ENCODE measurements around the gene GPR107.

Gene GPR107

GRCh38 chr9:130158001-130158400, 104.3 kb downstream of the GPR107 start:
- TF ChIP-seq CTCF (conservative IDR thresholded peaks at IDR 0.05; ENCODE audit: low read depth, low read length) = no peak
- no peak for DNase-seq (ENCODE audit: low read depth)

GRCh38 chr9:130159057-130159456, 105.4 kb downstream of the GPR107 start:
- no peak for DNase-seq (ENCODE audit: low read depth)
- no peak overlapping the region for H3K4me3 ChIP-seq (ENCODE audit: low read length)
- no peak for TF ChIP-seq CTCF (conservative IDR thresholded peaks at IDR 0.05; ENCODE audit: low read depth, low read length)

More at GRCh38 chr9:130158001-130158400, 104.3 kb downstream of the GPR107 start:
- H3K4me3 ChIP-seq (ENCODE audit: low read length) = no peak overlapping the region

- no peak for TF ChIP-seq CTCF (conservative IDR thresholded peaks at IDR 0.05; ENCODE audit: low read depth, low read length)
- DNase-seq (ENCODE audit: low read depth) = no peak
- no peak overlapping the region for H3K4me3 ChIP-seq (ENCODE audit: low read length)
These were observed 106.4 kb downstream of the GPR107 start for GRCh38 chr9:130159915-130160670.

DNA sequence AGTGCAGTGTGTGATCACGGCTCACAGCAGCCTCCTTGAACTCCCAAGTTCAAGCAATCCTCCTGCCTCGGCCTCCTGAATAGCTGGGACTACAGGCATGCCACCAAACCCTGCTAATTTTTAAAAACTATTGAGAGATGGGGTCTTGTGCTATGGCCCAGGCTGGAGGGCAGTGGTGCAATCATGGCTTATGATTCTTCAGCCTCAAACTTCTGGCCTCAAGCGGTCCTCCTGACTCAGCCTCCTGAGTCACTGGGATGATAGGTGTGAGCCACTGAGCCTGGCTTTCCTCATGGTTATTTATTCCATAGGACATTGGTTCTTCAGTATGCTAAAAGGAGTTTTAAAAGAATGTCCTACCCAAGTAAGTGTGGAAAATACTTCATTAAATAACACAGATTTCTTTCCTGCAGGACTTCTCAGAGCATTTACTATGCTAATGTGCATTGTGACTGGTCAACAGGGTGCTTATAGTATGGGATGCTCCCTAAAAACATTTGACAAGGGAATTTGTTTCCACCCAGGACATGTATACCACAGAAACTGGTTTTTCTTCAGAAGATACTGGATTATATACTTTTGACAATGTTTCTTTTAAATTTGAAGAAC, 107.3 kb downstream of the GPR107 start:
- no peak overlapping the region for H3K4me3 ChIP-seq (ENCODE audit: low read length)
- TF ChIP-seq CTCF (conservative IDR thresholded peaks at IDR 0.05; ENCODE audit: low read depth, low read length) = no peak

GRCh38 chr9:130165579-130165978, 111.9 kb downstream of the GPR107 start:
- H3K4me3 ChIP-seq (ENCODE audit: low read length) = no peak overlapping the region
- no peak for TF ChIP-seq CTCF (conservative IDR thresholded peaks at IDR 0.05; ENCODE audit: low read depth, low read length)
- DNase-seq (ENCODE audit: low read depth) = no peak

More for the DNA sequence above, 107.3 kb downstream of the GPR107 start:
- no peak for DNase-seq (ENCODE audit: low read depth)

- no peak for DNase-seq (ENCODE audit: low read depth)
- no peak overlapping the region for H3K4me3 ChIP-seq (ENCODE audit: low read length)
- no peak for TF ChIP-seq CTCF (conservative IDR thresholded peaks at IDR 0.05; ENCODE audit: low read depth, low read length)
These were observed 112.7 kb downstream of the GPR107 start for GRCh38 chr9:130166399-130166798.

- no peak overlapping the region for H3K4me3 ChIP-seq (ENCODE audit: low read length)
- DNase-seq (ENCODE audit: low read depth) = no peak
- TF ChIP-seq CTCF (conservative IDR thresholded peaks at IDR 0.05; ENCODE audit: low read depth, low read length) = peak; percentile 29
These were observed 114.2 kb downstream of the GPR107 start for GRCh38 chr9:130167927-130168326.

All from retinal pigment epithelial cell (primary cell).